Kidney epithelial cell (primary cell): Measurements from ENCODE around the gene CCDC127. TPM values are rescaled to one million over a fixed set of nuclear protein-coding genes. Genes with fewer than 3 reads are reported as not detected.

Source experiments
- DNase-seq: peaks from one replicate; pipeline ENCODE4 v3.0.0-alpha.2; 2010; ENCODE audit warnings: low read depth
- H3K27me3 ChIP-seq: 2 replicates; pipeline ENCODE4 v1.6.0; 2011; ENCODE audit warnings: low read length; ENCODE audit not compliant: control insufficient read depth, insufficient read depth
- H3K36me3 ChIP-seq: 2 replicates; pipeline ENCODE4 v1.5.1; 2011; ENCODE audit warnings: low read length; ENCODE audit not compliant: control insufficient read depth, insufficient read depth
- H3K4me3 ChIP-seq: 2 replicates; pipeline ENCODE4 v1.5.1; 2011; ENCODE audit warnings: low read depth, mild to moderate bottlenecking, control low read depth, low read length
- CTCF ChIP-seq: IDR thresholded peaks from 2 replicates; pipeline ENCODE4 v1.5.1; 2011; ENCODE audit warnings: mild to moderate bottlenecking, moderate library complexity, low read length, control low read depth, inconsistent platforms; ENCODE audit not compliant: insufficient read depth, poor library complexity, severe bottlenecking
- total RNA-seq: library from RNA; depleted of rRNA; stranded (reverse); fragments of >200 nt; gene quantifications from 2 replicates; pipeline ENCODE4 v1.2.3, GENCODE V29; 2015

CCDC127 gene
- total RNA-seq, 1 donor from 2014 or later: 5.8 TPM

- peaks cover 5% of the 10 kb centered on the region for H3K27me3 ChIP-seq
- DNase-seq: no peak
- H3K4me3 ChIP-seq: no peak overlapping the region
- TF ChIP-seq CTCF: no peak
- no peaks in the 10 kb centered on the region for H3K36me3 ChIP-seq
Observed at GRCh38 chr5:173392-174290, 44.3 kb downstream of the CCDC127 start.

DNA sequence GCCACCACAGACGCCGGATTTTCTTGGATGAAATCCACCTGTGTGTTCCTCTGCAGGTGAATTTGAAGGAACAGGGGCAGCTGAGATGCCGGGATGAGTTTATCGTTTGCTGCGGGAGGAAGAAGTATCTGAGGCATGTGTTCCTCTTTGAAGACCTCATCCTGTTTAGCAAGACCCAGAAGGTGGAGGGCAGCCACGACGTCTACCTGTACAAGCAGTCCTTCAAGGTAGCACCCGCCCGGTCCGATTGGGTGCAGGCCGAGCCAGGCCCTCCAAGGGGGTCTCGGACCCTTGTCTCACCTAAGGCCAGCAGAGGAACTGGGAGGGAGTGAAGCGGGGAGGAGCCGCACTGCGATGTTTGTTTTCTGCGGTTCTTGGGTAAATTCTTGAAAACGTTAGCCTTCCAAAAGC, 45.1 kb downstream of the CCDC127 start:
- Histone ChIP-seq H3K36me3 (no peaks in the 10 kb centered on the region), H3K27me3 (peaks cover 5% of the 10 kb centered on the region), H3K4me3 (no peak overlapping the region)
- DNase-seq: no peak
- no peak for TF ChIP-seq CTCF

- no peak for DNase-seq
- Histone ChIP-seq H3K27me3 (peaks cover 5% of the 10 kb centered on the region), H3K4me3 (no peak overlapping the region), H3K36me3 (no peaks in the 10 kb centered on the region)
- no peak for TF ChIP-seq CTCF
Observed at GRCh38 chr5:172421-172820, 45.5 kb downstream of the CCDC127 start.

- Histone ChIP-seq H3K36me3 (no peaks in the 10 kb centered on the region), H3K27me3 (peaks cover 5% of the 10 kb centered on the region), H3K4me3 (no peak overlapping the region)
- DNase-seq: no peak
- TF ChIP-seq CTCF: no peak
Observed at GRCh38 chr5:171801-172331, 46.1 kb downstream of the CCDC127 start.

- DNase-seq: no peak
- Histone ChIP-seq H3K27me3 (peaks cover 2% of the 10 kb centered on the region), H3K4me3 (no peak overlapping the region), H3K36me3 (no peaks in the 10 kb centered on the region)
- no peak for TF ChIP-seq CTCF
Observed at GRCh38 chr5:170971-171800, 46.8 kb downstream of the CCDC127 start.
